CD1c-positive myeloid dendritic cell (primary cell): ENCODE measurements around the gene LATS2.
A peak's percentile ranks its signal among the peaks of the same experiment; 100 is the strongest.
"Not testable (repeated sequence)": the region's sequence is repeated elsewhere in the genome, so short reads cannot be mapped to it uniquely, and the experiment has no call there.

Experiments
- DNase-seq: peaks from one replicate; pipeline ENCODE4 v3.0.0-alpha.2; 2016; ENCODE audit errors: extremely low spot score

The LATS2 gene

DNA sequence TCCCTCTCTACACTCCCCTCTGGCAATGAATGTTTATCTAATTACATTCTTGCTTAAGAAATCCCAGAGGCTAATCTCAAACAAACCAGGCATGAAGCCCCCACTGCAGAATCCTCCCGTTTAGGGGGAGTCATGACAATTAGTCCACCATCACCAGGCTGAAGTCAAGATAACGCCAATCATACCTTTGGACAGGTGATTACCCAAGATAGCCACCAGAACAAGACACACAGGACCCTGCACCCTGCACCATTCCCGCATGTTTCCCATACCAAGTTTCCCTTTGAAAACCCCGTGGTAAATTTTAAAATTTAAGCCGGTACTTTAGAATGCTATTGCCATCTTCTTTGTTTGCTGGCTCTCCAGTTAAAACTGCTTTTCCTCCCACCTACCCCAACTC is 94.0 kb downstream of the LATS2 start:
- DNase-seq = no peak

GRCh38 chr13:20964904-20965303 is 96.5 kb downstream of the LATS2 start:
- no peak for DNase-seq

DNA sequence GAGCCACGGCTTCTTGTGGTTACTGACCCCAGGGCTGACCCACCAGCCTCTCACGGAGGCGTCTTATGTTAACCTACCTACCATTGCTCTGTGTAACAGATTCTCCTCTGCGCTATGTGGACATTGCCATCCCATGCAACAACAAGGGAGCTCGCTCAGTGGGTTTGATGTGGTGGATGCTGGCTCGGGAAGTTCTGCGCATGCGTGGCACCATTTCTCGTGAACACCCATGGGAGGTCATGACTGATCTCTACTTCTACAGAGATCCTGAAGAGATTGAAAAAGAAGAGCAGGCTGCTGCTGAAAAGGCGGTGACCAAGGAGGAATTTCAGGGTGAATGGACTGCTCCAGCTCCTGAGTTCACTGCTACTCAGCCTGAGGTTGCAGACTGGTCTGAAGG is 99.7 kb downstream of the LATS2 start:
- DNase-seq = not testable (repeated sequence)

GRCh38 chr13:20960663-20961309 is 100.6 kb downstream of the LATS2 start:
- no peak for DNase-seq

DNA sequence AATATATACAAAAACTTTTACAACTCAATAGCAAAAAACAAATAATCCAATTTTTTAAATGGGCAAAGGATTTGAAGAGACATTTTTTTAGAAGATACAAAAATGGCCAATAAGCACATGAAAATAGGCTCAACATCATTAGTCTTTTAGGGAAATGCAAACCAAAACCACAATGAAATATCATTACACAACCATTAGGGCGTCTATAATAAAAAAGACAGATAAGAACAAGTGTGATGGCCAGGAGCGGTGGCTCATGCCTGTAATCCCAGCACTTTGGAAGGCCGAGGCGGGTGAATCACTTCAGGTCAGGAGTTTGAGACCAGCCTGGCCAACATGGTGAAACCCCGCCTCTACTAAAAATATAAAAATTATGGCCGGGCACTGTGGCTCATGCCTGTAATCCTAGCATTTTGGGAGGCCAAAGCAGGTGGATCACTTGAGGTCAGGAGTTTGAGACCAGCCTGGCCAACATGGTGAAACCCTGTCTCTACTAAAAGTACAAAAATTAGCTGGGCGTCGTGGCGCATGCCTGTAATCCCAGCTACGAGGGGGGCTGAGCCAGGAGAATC is 104.3 kb downstream of the LATS2 start:
- DNase-seq = not testable (repeated sequence)

DNA sequence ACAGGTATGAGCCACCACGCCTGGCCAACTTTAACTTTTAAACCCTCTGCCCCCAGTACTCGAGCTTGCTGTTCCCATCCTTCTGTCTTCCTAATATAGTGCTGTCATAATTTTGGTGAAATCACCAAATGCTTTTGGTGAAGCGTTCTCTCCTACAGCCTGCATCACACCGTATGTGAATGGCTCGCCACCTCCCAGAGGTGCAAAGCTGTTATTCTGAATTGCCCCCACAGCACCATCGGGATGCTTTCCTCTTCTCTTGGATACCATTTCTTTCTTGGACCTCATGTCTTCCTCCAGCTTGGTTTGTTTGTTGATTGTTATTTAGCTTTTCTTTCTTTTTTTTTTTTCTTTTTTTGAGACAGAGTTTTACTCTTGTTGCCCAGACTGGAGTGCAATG is 105.9 kb downstream of the LATS2 start:
- DNase-seq = no peak

- DNase-seq = no peak
Measured at GRCh38 chr13:20953245-20953931, 108.0 kb downstream of the LATS2 start.

GRCh38 chr13:20952838-20953237 is 108.5 kb downstream of the LATS2 start:
- no peak for DNase-seq

DNA sequence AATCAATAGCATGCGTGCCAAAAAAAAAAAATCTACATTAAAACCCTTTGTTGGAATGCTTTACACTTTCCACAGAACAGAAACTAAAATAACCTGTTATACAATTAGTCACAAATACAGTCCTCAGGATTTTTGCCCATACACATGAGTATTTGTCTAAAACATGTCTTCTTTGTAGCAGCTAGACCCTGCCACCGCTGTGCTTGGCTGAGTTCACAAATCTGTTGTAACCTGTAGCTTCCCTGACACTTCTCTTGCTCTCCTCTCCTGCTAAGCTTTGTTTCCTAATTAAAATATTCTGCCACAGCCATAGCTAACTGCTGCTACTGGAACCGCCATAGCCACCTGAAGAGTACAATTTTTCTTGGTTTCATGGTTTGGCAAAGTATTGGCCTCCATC is 113.4 kb downstream of the LATS2 start:
- DNase-seq = not testable (repeated sequence)

DNA sequence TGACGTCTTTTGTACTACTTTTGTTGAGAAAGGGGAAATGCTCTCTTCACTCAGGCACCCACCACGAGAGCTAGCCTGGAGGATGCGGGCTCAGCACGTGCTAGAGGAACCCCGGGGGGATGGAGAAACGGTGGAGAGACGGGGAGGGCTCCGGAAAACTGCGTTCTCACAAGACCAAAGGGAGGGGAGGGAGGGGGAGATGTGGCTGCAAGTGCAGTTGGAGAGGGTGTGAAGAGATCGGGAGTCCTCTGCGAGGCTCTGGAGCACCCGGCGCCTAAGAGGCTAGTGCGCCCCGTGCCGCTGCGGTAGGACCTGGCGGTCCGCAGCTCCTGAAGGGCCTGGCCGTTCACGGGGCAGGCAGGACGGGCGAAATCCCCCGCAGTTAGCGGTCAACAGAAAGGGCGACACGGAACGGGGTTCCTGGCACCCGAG is 115.4 kb downstream of the LATS2 start:
- peak; percentile 67 for DNase-seq

DNA sequence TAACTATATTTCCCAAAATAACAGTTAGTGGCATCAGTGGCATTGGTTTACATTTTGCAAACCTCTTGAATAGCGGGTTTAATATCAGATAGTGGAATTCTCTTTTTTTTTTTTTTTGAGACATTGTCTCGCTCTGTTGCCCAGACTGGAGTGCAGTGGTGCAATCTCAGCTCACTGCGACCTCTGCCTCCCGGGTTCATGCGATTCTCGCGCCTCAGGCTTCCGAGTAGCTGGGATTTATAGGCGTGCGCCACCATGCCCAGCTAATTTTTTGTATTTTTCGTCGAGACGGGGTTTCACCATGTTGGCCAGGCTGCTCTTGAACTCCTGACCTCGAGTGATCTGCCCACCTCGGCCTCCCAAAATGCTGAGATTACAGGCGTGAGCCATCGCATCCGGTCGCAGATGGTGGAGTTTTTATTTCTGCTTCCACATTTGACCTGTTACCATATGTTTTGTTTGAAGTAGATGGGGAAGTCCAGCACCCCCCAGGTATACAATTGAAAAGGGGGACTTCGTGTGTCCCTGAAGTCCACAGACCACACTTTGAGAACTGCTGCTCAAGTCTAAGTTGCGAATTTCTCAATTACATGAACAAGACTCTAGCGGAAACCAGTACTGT is 118.3 kb downstream of the LATS2 start:
- DNase-seq = no peak

DNA sequence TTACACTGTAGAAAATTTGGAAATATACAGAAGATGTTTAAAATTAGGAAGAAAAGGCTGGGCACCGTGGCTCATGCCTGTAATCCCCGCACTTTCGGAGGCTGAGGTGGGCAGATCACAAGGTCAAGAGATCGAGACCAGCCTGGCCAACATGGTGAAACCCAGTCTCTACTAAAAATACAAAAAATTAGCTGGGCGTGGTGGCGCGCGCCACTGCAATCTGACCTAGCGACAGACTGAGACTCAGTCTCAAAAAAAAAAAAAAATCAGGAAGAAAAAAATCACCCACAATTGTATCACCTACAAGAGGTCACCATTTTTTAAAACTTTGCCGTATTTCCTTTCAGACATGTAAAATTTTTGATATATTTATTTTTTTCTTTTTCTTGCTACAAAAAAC is 120.9 kb downstream of the LATS2 start:
- DNase-seq = not testable (repeated sequence)

DNA sequence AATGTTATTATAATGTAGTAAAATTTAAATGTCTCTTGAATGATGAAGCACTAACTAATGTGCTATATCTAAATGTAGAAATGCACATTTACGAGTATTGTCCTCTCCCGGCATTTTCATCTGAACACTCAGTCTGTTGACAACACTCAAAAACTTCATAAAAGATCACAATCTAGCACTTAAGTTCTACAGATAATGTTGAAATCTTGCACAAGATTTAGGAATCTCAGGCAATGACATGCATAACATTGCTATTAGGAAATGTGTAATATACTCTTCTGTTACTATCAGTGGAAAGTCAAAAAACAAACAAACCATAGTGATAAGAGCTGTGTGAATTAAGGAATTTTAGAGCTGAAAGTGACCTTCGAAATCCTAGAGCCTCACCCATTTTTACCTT is 121.3 kb downstream of the LATS2 start:
- no peak for DNase-seq

DNA sequence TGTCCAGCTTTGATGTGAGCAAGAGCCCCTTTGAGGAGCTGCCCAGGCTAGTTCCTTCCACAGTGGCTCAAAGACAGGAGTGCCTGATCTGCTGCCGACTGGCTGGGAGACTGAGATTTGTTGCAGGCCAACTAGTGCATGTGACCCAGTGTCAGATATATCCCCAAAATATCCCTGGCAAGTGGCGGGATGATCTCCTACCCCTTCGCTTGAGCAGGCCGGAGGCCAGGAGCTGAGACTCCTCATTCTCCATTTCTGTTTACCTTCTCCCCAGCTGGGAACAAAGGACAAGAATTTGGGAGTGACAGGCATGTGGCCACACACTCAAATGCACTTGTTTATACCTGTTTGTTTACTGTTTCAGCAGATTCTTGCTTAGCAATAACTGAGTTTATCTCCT is 121.7 kb downstream of the LATS2 start:
- DNase-seq = no peak

DNA sequence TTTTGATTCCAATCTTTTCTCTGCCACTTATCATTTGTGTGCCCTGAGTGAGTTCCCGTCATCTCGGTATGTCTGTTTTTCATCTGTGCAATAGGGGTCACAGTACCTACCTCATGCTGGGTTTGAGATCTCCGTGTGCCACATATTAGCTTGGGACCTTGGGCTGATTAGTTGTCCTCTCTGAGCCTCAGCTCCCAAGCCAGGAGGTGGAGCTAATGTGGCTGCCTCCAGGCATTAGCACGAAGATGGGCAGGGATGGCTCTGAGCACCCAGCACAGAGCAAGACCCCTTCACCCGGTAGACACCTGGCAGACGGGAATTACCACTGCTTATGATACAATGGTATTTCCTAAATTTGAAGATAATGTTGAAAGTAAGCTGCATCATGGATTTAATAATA is 123.1 kb downstream of the LATS2 start:
- DNase-seq = no peak

- peak; percentile 4 for DNase-seq
Measured at GRCh38 chr13:20927596-20928257, 133.7 kb downstream of the LATS2 start.

- DNase-seq = not testable (repeated sequence)
Measured at GRCh38 chr13:20925395-20925790, 136.0 kb downstream of the LATS2 start.

GRCh38 chr13:20924758-20925394 is 136.5 kb downstream of the LATS2 start:
- peak; percentile 71 for DNase-seq

GRCh38 chr13:20923272-20923671 is 138.1 kb downstream of the LATS2 start:
- no peak for DNase-seq
